Panc1 (cell line): Measurements from ENCODE around the gene EDN2.

ENCODE experiments used
- TF ChIP-seq, protein P1 (sequence below), 2 experiments: IDR thresholded peaks; 2 replicates each; pipeline ENCODE4 v1.6.1; 2011 to 2012; ENCODE audit warnings: low read depth in 2 of 2, control low read depth in 1 of 2, low read length in 1 of 2, mild to moderate bottlenecking in 1 of 2, moderate library complexity in 1 of 2; ENCODE audit not compliant: insufficient read depth in 1 of 2
- TF ChIP-seq, protein P2 (sequence below): fragments of 450-650 bp; IDR thresholded peaks from 2 replicates; pipeline ENCODE4 v1.5.1; 2017; ENCODE audit warnings: mild to moderate bottlenecking

DNA sequence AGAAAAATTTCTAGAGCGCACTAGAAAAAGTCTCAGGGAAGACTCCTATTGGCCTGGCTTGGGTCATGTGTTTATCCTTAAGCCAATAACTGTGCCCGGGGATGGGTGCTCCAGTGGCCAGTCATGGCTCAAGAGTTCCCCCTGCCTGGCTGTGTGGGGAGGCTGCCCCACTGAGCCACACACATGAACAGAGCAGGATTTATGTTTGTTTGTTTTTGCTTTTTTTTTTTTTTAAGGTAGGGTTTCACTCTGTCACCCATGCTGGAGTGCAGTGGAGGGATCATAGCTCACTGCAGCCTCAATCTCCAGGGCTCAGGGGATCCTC, 21.8 kb downstream of the EDN2 start:
- TF ChIP-seq, protein P1, sequence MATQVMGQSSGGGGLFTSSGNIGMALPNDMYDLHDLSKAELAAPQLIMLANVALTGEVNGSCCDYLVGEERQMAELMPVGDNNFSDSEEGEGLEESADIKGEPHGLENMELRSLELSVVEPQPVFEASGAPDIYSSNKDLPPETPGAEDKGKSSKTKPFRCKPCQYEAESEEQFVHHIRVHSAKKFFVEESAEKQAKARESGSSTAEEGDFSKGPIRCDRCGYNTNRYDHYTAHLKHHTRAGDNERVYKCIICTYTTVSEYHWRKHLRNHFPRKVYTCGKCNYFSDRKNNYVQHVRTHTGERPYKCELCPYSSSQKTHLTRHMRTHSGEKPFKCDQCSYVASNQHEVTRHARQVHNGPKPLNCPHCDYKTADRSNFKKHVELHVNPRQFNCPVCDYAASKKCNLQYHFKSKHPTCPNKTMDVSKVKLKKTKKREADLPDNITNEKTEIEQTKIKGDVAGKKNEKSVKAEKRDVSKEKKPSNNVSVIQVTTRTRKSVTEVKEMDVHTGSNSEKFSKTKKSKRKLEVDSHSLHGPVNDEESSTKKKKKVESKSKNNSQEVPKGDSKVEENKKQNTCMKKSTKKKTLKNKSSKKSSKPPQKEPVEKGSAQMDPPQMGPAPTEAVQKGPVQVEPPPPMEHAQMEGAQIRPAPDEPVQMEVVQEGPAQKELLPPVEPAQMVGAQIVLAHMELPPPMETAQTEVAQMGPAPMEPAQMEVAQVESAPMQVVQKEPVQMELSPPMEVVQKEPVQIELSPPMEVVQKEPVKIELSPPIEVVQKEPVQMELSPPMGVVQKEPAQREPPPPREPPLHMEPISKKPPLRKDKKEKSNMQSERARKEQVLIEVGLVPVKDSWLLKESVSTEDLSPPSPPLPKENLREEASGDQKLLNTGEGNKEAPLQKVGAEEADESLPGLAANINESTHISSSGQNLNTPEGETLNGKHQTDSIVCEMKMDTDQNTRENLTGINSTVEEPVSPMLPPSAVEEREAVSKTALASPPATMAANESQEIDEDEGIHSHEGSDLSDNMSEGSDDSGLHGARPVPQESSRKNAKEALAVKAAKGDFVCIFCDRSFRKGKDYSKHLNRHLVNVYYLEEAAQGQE (IDR thresholded peaks at IDR 0.05; ENCODE audit: insufficient read depth in 1 of 2, low read depth in 2 of 2, low read length in 1 of 2) = no peak
- TF ChIP-seq, protein P2, sequence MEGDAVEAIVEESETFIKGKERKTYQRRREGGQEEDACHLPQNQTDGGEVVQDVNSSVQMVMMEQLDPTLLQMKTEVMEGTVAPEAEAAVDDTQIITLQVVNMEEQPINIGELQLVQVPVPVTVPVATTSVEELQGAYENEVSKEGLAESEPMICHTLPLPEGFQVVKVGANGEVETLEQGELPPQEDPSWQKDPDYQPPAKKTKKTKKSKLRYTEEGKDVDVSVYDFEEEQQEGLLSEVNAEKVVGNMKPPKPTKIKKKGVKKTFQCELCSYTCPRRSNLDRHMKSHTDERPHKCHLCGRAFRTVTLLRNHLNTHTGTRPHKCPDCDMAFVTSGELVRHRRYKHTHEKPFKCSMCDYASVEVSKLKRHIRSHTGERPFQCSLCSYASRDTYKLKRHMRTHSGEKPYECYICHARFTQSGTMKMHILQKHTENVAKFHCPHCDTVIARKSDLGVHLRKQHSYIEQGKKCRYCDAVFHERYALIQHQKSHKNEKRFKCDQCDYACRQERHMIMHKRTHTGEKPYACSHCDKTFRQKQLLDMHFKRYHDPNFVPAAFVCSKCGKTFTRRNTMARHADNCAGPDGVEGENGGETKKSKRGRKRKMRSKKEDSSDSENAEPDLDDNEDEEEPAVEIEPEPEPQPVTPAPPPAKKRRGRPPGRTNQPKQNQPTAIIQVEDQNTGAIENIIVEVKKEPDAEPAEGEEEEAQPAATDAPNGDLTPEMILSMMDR = no peak
